Measurements from ENCODE around the gene NFIA.

- no peak for TF ChIP-seq BCL3 (CRISPR knock-in tag; IDR thresholded peaks at IDR 0.05)
- TF ChIP-seq CTCF (CRISPR knock-in tag; IDR thresholded peaks at IDR 0.05), result no peak
- TF ChIP-seq POLR2A (IDR thresholded peaks at IDR 0.05; ENCODE audit: insufficient read depth in 1 of 2, low read depth in 2 of 2, low read length in 2 of 2), result no peak
- TF ChIP-seq MTA3 (CRISPR knock-in tag; IDR thresholded peaks at IDR 0.05), result no peak
- no peak for TF ChIP-seq ARNT (IDR thresholded peaks at IDR 0.05)
- no peak for TF ChIP-seq CEBPB (IDR thresholded peaks at IDR 0.05; ENCODE audit: borderline replicate concordance, low read depth, low read length)
- TF ChIP-seq ZNF441 (CRISPR knock-in tag; IDR thresholded peaks at IDR 0.05; ENCODE audit: borderline replicate concordance), result no peak
These were observed 345.1 kb downstream of the NFIA start for GRCh38 chr1:61427510-61427909.
